Right hindlimb (tissue), 1 donor: ENCODE measurements around the gene ZNF133.
"Not testable (repeated sequence)": the region's sequence is repeated elsewhere in the genome, so short reads cannot be mapped to it uniquely, and the experiment has no call there.

Experiments used
- DNase-seq: peaks from one replicate; pipeline ENCODE4 v3.0.0-alpha.2; 2018

The ZNF133 gene

DNA sequence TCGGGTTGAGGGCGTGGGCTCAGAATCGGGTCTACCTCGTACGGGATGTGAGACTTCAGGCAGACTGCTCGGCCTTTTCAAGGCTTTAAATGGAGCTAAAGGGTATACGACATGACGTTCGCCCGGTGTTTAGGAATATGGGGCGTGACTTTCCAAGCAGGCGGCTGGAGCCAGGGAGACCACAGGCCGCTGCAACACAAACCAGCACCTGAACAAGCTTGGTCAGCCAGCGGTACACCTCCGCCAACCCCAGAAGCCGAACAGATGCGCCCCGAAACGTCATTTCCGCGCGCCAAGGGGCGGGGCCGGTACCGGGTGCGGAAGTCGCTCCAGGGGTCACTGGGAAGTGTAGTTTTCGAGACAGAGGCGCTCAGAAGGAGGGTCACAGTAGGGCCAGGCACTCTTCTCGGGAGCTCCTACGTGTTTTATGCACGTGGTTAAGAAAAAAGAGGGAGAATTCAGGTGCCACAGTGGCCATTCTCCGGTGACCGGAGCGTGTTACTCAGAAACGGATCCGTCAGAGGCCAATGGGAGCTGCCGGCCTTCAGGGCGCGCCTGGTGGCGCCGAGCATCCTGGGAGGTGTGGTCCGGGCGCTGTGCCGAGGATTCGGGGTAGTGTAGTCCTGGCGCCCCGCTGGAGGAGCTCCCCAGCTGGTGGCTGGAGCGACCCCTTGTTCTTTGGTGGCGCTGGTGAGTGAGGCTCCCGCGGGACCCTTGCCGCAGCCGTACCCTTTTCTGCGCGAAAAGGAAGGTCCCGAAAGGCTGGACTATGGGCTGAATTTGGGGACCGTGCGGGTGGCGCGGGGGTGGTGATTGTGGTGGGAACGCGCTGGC lies at the start of gene ZNF133:
Gene ZNF133 (plus strand): TSS at position 613 of the 834 bp plus-strand sequence. CDS start 17,160 bp downstream, outside the sequence.
- peak; percentile 98 for DNase-seq

GRCh38 chr20:18240997-18241396 lies 47.3 kb upstream of the ZNF133 start:
- no peak for DNase-seq

- DNase-seq, result no peak
These were observed 44.5 kb upstream of the ZNF133 start for GRCh38 chr20:18243802-18244201.

DNA sequence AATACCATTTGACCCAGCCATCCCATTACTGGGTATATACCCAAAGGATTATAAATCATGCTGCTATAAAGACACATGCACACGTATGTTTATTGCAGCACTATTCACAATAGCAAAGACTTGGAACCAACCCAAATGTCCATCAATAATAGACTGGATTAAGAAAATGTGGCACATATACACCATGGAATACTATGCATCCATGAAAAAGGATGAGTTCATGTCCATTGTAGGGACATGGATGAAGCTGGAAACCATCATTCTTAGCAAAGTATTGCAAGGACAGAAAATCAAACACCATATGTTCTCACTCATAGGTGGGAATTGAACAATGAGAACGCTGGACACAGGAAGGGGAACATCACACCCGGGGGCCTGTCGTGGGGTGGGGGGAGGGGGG lies 39.8 kb upstream of the ZNF133 start:
- not testable (repeated sequence) for DNase-seq

DNA sequence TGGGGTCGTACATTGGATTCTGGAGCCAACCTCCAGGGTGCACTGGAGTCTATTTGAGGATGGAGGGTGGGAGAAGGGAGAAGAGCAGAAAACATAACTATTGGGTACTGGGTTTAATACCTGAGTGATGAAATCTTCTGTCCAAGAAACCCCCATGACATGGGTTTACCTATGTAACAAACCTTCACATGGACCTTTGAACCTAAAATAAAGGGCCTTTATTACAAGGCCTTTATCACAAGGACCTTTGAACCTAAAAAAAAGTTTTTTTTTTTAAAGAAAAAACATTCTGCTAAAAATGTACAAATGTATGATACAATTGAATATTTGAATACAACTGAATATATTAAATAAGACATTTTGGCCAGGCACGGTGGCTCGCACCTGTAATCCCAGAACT lies 38.1 kb upstream of the ZNF133 start:
- no peak for DNase-seq

- no peak for DNase-seq
These were observed 35.5 kb upstream of the ZNF133 start for GRCh38 chr20:18252597-18253451.

GRCh38 chr20:18254615-18255014 lies 33.7 kb upstream of the ZNF133 start:
- DNase-seq, result no peak

DNA sequence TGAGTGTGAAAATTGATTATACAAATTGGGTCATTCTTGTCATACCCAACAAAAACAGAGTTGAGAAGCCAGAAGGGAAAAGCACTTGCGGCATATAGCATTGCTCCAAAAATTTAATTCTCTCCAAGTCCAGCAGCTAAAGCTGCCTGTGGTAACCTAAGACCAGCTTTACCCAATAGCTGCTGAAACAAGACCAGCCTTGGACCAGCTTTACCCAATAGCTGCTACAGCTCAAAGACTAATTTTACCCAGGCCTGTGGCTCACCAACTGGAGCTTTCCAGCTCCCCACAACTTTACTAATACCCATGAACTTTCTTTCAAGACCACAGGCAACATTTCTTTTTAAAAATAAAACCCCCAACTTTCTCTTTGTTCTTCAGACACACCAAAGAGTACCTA lies 32.8 kb upstream of the ZNF133 start:
- DNase-seq, result no peak

GRCh38 chr20:18256440-18257090 lies 31.8 kb upstream of the ZNF133 start:
- DNase-seq, result no peak

GRCh38 chr20:18258126-18258860 lies 30.0 kb upstream of the ZNF133 start:
- DNase-seq, result no peak

GRCh38 chr20:18259730-18260129 lies 28.6 kb upstream of the ZNF133 start:
- DNase-seq, result no peak

DNA sequence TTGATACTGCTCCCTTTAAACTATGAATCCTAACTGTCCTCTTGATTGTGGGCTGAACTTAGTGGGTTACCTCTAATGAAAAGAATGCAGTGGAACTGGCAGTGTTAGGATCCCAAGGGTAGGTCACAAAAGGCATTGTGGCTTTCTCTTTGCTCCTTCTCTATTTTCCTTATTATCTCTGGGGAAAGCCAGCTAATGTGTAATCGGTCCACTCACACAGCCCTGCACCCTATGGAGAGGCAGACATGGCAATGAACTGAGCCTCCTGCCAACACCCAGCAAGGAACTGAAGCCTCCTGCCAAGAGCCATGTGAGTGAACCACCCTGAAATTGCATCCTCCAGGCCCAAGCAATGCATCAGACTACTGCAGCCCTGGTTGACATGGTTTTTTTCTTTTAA lies 24.6 kb upstream of the ZNF133 start:
- DNase-seq, result no peak

DNA sequence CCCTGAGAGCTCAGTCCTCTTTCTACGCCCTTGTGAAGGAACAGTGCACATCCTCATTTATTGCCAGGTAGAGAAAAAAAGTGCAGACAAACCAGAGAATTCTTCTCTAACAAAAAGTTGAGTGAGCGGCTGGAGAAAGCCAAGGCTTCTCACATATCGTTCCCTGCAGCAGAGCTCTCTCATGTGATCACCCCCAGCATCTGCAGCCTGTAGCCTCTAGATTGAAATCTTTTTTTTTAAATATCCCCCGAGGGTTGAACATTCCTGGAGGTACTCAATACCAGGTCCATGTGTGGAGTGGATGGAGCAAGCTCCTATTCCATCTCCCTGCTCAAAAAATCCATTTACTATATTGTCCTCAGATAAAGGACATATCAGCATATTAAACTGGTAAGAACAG lies 22.9 kb upstream of the ZNF133 start:
- DNase-seq, result no peak

DNA sequence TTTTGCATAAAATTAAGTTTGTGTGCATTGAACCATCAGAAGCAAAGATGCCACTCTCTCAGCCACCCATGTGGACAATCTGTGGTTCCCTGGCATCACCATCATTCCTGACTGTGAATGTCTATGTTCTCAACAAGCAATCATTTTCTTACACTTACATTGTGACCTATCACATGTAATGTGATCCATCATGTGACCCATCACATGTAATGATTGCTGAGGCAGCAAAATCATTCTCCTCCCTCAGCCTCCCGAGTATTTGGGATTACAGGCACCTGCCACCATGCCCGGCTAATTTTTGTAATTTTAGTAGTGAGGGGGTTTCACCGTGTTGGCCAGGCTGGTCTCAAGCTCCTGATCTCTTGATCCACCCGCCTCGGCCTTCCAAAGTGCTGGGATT lies 22.0 kb upstream of the ZNF133 start:
- no peak for DNase-seq

- no peak for DNase-seq
These were observed 20.5 kb upstream of the ZNF133 start for GRCh38 chr20:18267815-18268214.

GRCh38 chr20:18271160-18271559 lies 17.2 kb upstream of the ZNF133 start:
- no peak for DNase-seq

DNA sequence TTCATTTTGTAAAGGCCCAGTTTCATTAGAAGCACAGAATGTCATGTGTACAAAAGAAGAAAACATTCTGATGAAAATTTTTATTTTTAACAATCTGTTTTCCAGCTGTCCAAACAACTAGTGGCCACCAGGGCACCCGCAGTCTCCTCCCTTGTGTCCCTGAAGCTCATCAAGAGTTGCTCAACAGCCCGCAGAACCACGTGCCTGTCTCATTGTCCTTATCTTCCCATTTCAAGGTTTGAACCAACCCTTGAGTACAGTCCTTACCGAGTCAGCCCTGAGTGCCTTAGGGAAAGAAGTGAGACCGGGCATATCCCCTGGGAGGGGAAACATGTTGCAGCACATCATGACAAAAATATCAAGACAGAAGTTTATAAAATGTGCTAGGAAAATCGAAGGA lies 15.9 kb upstream of the ZNF133 start:
- DNase-seq, result no peak

GRCh38 chr20:18273738-18274137 lies 14.6 kb upstream of the ZNF133 start:
- DNase-seq, result no peak

DNA sequence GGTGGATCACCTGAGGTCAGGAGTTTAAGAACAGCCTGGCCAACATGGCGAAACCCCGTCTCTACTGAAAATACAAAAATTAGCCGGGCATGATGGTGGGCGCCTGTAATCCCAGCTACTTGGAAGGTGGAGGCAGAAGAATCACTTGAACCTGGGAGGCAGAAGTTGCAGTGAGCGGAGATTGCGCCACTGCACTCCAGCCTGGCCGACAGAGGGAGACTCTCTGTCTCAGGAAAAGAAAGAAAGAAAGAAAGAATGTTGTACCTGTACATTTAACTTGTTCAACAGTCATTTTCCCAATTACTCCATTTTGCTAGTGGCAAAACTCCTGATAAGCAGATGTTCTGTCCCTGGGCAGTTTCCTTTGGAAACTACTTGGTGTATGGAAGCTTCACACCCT lies 12.4 kb upstream of the ZNF133 start:
- not testable (repeated sequence) for DNase-seq

DNA sequence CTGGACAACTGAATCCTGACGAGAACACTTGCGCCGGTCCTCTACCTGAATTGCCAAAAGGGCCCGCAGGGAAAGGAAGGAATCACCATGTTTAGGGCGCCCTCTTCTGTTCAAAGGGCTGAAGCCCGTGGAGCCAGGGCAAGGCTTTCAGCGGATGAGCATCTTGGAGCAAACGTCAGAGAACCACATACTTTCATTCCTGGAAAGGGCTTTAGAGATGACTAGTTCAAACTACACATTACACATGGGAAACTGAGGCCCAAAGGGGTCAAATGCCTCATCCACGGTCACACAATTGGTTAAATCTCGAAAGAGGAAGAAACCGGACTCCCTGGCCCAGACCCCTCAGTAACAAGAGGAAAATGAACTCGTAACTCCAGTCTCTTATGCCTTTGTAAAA lies 11.5 kb upstream of the ZNF133 start:
- DNase-seq, result peak; percentile 47

GRCh38 chr20:18279242-18279641 lies 9.1 kb upstream of the ZNF133 start:
- DNase-seq, result no peak

- DNase-seq, result no peak
These were observed 3.4 kb upstream of the ZNF133 start for GRCh38 chr20:18284805-18285533.
